DOHH2 (cell line): ENCODE results near the gene AKAP13.

Experiments used
- H3F3A ChIP-seq: fragments of 200-600 bp; sonication (generic), shearing (Covaris generic); 2 replicates; pipeline ENCODE4 v1.6.0; 2016; ENCODE audit warnings: antibody characterized with exemption, mild to moderate bottlenecking; ENCODE audit not compliant: control insufficient read depth, insufficient read depth
- H3K27ac ChIP-seq: fragments of 200-600 bp; sonication (generic); 2 replicates; pipeline ENCODE4 v1.5.1; 2014; ENCODE audit warnings: low read depth, mild to moderate bottlenecking, low read length, moderate library complexity
- H3K27me3 ChIP-seq: fragments of 200-600 bp; sonication (generic); 2 replicates; pipeline ENCODE4 v1.6.1; 2014; ENCODE audit warnings: mild to moderate bottlenecking, low read length, mixed read lengths; ENCODE audit not compliant: control insufficient read depth
- H3K36me3 ChIP-seq: fragments of 200-600 bp; sonication (generic); 2 replicates; pipeline ENCODE4 v1.6.1; 2014; ENCODE audit warnings: mild to moderate bottlenecking, low read length, moderate library complexity, mixed read lengths; ENCODE audit not compliant: control insufficient read depth
- H3K4me1 ChIP-seq: fragments of 200-600 bp; sonication (generic); 2 replicates; pipeline ENCODE4 v1.6.1; 2014; ENCODE audit warnings: mild to moderate bottlenecking, low read length, mixed read lengths; ENCODE audit not compliant: control insufficient read depth
- H3K4me2 ChIP-seq: fragments of 200-600 bp; sonication (generic); 2 replicates; pipeline ENCODE4 v1.6.0; 2014; ENCODE audit warnings: mild to moderate bottlenecking, low read length, moderate library complexity
- H3K4me3 ChIP-seq: fragments of 200-600 bp; sonication (generic); 2 replicates; pipeline ENCODE4 v1.5.1; 2014; ENCODE audit warnings: mild to moderate bottlenecking, low read length, mixed read lengths
- H3K79me2 ChIP-seq: fragments of 200-600 bp; sonication (generic); 2 replicates; pipeline ENCODE4 v1.6.1; 2014; ENCODE audit warnings: mild to moderate bottlenecking, low read length, mixed read lengths; ENCODE audit not compliant: control insufficient read depth
- H3K9me2 ChIP-seq: fragments of 200-600 bp; sonication (generic); replicated peaks from 2 replicates; pipeline ENCODE4 v1.6.1; 2014; ENCODE audit warnings: mild to moderate bottlenecking, low read length, mixed read lengths; ENCODE audit not compliant: control insufficient read depth
- H3K9me3 ChIP-seq: fragments of 200-600 bp; sonication (generic); 2 replicates; pipeline ENCODE4 v1.6.1; 2014; ENCODE audit warnings: antibody characterized with exemption, low read length, mixed read lengths; ENCODE audit not compliant: control insufficient read depth, insufficient read depth
- H4K20me1 ChIP-seq: fragments of 200-600 bp; sonication (generic); 2 replicates; pipeline ENCODE4 v1.6.0; 2014; ENCODE audit warnings: low read depth, mild to moderate bottlenecking, antibody characterized with exemption, low read length, moderate library complexity; ENCODE audit not compliant: control insufficient read depth, insufficient read depth
- EZH2phosphoT487 ChIP-seq: fragments of 200-600 bp; sonication (generic); IDR thresholded peaks from 2 replicates; pipeline ENCODE4 v1.6.1; 2017; ENCODE audit warnings: borderline replicate concordance, mild to moderate bottlenecking, antibody characterized with exemption, low read length, moderate library complexity, mixed read lengths
- TF ChIP-seq, protein P1 (sequence below): fragments of 200-600 bp; sonication (generic); IDR thresholded peaks from one replicate; pipeline ENCODE4 v1.5.1; 2014; ENCODE audit warnings: antibody characterized with exemption, mild to moderate bottlenecking, low read depth, low read length; ENCODE audit not compliant: poor library complexity, severe bottlenecking

AKAP13 gene

DNA sequence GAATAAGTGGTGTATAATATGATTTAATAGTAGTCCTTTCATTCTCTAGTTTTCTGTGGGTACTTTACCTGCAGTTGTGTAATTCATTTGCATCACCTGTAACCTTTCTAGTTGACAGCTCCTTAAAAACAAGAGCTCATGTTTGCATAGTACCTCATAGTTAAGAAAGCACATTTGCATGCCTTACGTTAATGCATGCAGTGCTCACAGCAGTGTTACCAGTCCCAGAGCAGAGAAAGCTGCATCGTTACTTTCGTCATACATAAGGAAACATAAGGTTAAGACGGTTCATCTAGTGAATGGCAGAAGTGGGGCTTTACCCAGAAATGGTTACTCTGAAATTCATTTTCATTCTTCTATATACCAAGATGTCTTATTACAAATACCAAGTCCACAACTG, 111.3 kb downstream of the AKAP13 start:
- no peak for TF ChIP-seq EZH2phosphoT487
- TF ChIP-seq, protein P1, sequence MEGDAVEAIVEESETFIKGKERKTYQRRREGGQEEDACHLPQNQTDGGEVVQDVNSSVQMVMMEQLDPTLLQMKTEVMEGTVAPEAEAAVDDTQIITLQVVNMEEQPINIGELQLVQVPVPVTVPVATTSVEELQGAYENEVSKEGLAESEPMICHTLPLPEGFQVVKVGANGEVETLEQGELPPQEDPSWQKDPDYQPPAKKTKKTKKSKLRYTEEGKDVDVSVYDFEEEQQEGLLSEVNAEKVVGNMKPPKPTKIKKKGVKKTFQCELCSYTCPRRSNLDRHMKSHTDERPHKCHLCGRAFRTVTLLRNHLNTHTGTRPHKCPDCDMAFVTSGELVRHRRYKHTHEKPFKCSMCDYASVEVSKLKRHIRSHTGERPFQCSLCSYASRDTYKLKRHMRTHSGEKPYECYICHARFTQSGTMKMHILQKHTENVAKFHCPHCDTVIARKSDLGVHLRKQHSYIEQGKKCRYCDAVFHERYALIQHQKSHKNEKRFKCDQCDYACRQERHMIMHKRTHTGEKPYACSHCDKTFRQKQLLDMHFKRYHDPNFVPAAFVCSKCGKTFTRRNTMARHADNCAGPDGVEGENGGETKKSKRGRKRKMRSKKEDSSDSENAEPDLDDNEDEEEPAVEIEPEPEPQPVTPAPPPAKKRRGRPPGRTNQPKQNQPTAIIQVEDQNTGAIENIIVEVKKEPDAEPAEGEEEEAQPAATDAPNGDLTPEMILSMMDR, result no peak
- Histone ChIP-seq H3F3A (0 out of 2 replicates have a peak, but pooled peaks cover 4% of the 10 kb centered on the region), H3K4me1 (peaks cover 68% of the 10 kb centered on the region), H3K9me3 (no peaks in the 10 kb centered on the region), H3K36me3 (peaks cover 35% of the 10 kb centered on the region), H3K4me3 (no peak overlapping the region), H3K4me2 (no peak overlapping the region), H3K27me3 (no peaks in the 10 kb centered on the region), H3K79me2 (peaks cover 96% of the 10 kb centered on the region), H3K9me2 (no peaks in the 10 kb centered on the region), H4K20me1 (peaks cover 15% of the 10 kb centered on the region), H3K27ac (no peak overlapping the region)

GRCh38 chr15:85492406-85492805, 112.0 kb downstream of the AKAP13 start:
- Histone ChIP-seq H3K36me3 (peaks cover 28% of the 10 kb centered on the region), H4K20me1 (peaks cover 15% of the 10 kb centered on the region), H3K9me3 (no peaks in the 10 kb centered on the region), H3F3A (0 out of 2 replicates have a peak, but pooled peaks cover 4% of the 10 kb centered on the region), H3K27ac (no peak overlapping the region), H3K4me3 (no peak overlapping the region), H3K9me2 (no peaks in the 10 kb centered on the region), H3K4me1 (peaks cover 68% of the 10 kb centered on the region), H3K27me3 (no peaks in the 10 kb centered on the region), H3K4me2 (no peak overlapping the region), H3K79me2 (peaks cover 96% of the 10 kb centered on the region)
- TF ChIP-seq, protein P1, result no peak
- TF ChIP-seq EZH2phosphoT487, result no peak

GRCh38 chr15:85493260-85493659, 112.9 kb downstream of the AKAP13 start:
- no peak for TF ChIP-seq EZH2phosphoT487
- TF ChIP-seq, protein P1, result no peak
- Histone ChIP-seq H3K9me2 (no peaks in the 10 kb centered on the region), H3K79me2 (peaks cover 95% of the 10 kb centered on the region), H4K20me1 (peaks cover 15% of the 10 kb centered on the region), H3K27ac (no peak overlapping the region), H3K36me3 (peaks cover 23% of the 10 kb centered on the region), H3K4me2 (no peak overlapping the region), H3F3A (0 out of 2 replicates have a peak, but pooled peaks cover 4% of the 10 kb centered on the region), H3K9me3 (no peaks in the 10 kb centered on the region), H3K4me3 (no peak overlapping the region), H3K4me1 (peaks cover 63% of the 10 kb centered on the region), H3K27me3 (no peaks in the 10 kb centered on the region)
